Measurements from ENCODE around the gene GRB2. TPM values are rescaled to one million over a fixed set of nuclear protein-coding genes. Genes with fewer than 3 reads are reported as not detected.
"Not testable (repeated sequence)": the region's sequence is repeated elsewhere in the genome, so short reads cannot be mapped to it uniquely, and the experiment has no call there.

The GRB2 gene
- total and polyA plus RNA-seq, 7 donors: 39.5 to 71.6 (median 65.0) TPM

DNA sequence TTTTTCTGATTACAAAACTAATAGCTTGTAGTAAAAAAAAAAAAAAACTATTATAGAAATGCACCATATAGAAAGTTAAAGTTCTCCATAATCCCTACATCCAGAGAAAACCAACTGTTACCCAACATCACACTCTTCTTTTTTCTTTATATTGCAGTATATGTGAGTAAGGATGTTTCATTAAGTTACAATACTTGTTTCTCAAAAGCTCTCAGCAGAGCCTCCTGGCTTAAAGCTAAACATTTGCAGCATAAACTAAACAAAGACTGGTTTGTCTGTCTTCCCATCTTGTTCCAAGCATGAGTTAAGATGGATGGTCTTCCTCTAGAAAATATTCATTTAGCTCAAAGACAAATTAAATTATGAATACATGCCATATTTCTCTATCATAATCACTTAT is 25.2 kb downstream of the GRB2 start:
- Histone ChIP-seq H3K36me3 (ENCODE audit: insufficient read depth in 1 of 2, low read depth in 1 of 2) (peaks cover 0 to 2% of the 10 kb centered on the region in 2 donors), H3K4me3 (no peak overlapping the region), H3K27me3 (ENCODE audit: insufficient read depth in 3 of 3, low read length in 2 of 3) (no peaks in the 10 kb centered on the region), H3K27ac (no peak overlapping the region), H3K9me3 (no peaks in the 10 kb centered on the region), H3K4me1 (peaks cover 4% of the 10 kb centered on the region)
- intact Hi-C loops (cut with DNase I): no loop called here
- DNase-seq: no peak
- no peak for ATAC-seq
- TF ChIP-seq, protein P1, sequence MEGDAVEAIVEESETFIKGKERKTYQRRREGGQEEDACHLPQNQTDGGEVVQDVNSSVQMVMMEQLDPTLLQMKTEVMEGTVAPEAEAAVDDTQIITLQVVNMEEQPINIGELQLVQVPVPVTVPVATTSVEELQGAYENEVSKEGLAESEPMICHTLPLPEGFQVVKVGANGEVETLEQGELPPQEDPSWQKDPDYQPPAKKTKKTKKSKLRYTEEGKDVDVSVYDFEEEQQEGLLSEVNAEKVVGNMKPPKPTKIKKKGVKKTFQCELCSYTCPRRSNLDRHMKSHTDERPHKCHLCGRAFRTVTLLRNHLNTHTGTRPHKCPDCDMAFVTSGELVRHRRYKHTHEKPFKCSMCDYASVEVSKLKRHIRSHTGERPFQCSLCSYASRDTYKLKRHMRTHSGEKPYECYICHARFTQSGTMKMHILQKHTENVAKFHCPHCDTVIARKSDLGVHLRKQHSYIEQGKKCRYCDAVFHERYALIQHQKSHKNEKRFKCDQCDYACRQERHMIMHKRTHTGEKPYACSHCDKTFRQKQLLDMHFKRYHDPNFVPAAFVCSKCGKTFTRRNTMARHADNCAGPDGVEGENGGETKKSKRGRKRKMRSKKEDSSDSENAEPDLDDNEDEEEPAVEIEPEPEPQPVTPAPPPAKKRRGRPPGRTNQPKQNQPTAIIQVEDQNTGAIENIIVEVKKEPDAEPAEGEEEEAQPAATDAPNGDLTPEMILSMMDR (IDR thresholded peaks at IDR 0.05): no peak

DNA sequence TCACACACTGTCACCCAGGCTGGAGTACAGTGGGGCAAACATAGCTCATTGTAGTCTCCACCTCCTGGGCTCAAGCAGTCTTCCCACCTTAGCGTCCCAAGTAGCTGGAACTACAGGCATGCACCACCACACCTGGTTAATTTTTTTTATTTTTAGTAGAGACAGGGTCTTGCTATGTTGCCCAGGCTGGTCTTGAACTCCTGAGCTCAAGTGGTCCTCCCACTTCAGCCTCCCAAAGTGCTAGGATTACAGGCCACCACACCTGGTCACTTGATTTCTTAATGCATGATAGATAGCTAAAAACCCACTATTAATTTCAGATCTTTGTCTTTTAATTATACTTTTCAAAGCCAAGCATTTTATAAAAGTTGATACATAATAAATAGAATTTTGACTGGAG is 26.1 kb downstream of the GRB2 start:
- intact Hi-C loops (cut with DNase I); H3K4me3 ChIP-seq; H3K9me3 ChIP-seq; DNase-seq; H3K27me3 ChIP-seq (ENCODE audit: insufficient read depth in 3 of 3, low read length in 2 of 3); H3K27ac ChIP-seq; ATAC-seq; H3K4me1 ChIP-seq; H3K36me3 ChIP-seq (ENCODE audit: insufficient read depth in 1 of 2, low read depth in 1 of 2): not testable (repeated sequence)
- 88 to 94% (median 90%) methylated on average over 1 of the region's 1 CpG for WGBS, 3 donors

DNA sequence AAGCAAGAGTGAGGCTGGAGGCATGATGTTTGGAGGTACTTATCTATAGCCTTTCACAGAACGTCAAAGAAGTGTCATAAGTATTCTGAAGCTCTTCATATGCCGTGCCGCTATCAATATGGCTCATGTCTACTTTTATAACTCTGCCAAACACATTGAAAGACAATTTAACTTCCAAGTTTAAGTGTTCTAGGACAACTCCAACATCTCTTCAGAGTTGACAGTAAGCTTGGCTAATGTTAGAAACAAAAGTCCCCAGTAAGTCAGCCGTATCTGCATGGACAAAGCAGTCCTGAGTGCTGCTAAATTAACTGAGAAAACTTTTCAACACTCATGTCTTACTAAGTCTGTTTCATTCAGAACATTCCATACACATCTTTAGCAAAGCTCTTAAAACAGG is 32.2 kb downstream of the GRB2 start:
- H3K27ac ChIP-seq: no peak overlapping the region
- TF ChIP-seq, protein P1 (IDR thresholded peaks at IDR 0.05): no peak
- H3K36me3 ChIP-seq (ENCODE audit: insufficient read depth in 1 of 2, low read depth in 1 of 2): peaks cover 0 to 9% of the 10 kb centered on the region in 2 donors
- H3K4me3 ChIP-seq: no peak overlapping the region
- ATAC-seq (no peak), DNase-seq (no peak)
- no peaks in the 10 kb centered on the region for H3K27me3 ChIP-seq (ENCODE audit: insufficient read depth in 3 of 3, low read length in 2 of 3)
- intact Hi-C loops (cut with DNase I): no loop called here
- WGBS, 3 donors: 70 to 83% (median 82%) methylated on average over 4 of the region's 4 CpGs
- H3K9me3 ChIP-seq: no peaks in the 10 kb centered on the region
- H3K4me1 ChIP-seq: peaks cover 34% of the 10 kb centered on the region

DNA sequence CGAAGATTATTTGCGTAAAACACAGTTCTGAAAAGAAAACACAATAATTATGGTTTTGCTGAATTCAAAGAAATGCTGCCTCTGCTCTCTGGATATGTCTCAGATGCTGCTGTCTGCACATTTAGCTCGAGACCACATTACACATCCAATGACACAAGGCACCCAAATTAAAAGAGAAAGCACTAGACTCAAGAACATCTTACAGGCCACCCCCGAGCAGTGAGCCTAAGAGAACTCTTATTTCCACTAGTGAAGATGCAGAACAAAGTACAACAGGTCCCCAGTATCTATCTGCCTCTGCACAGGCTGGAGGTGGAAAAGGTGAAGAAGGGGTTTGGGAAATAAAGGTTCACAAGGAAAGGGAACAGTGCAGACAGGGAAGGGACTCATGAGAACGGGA is 33.5 kb downstream of the GRB2 start:
- ATAC-seq (no peak), DNase-seq (no peak)
- no peak overlapping the region for H3K27ac ChIP-seq
- intact Hi-C loops (cut with DNase I): loop anchor here in 1 of 2 donors (2.0 kb wide), 1 partner anchor 19 kb away; no protein-coding TSS in a partner anchor
- 82 to 90% (median 88%) methylated on average over 5 of the region's 5 CpGs for WGBS, 3 donors
- TF ChIP-seq, protein P1 (IDR thresholded peaks at IDR 0.05): no peak
- peaks cover 0 to 9% of the 10 kb centered on the region in 2 donors for H3K36me3 ChIP-seq (ENCODE audit: insufficient read depth in 1 of 2, low read depth in 1 of 2)
- H3K27me3 ChIP-seq (ENCODE audit: insufficient read depth in 3 of 3, low read length in 2 of 3): no peaks in the 10 kb centered on the region
- H3K4me3 ChIP-seq: no peak overlapping the region
- peaks cover 43% of the 10 kb centered on the region for H3K4me1 ChIP-seq
- no peaks in the 10 kb centered on the region for H3K9me3 ChIP-seq

DNA sequence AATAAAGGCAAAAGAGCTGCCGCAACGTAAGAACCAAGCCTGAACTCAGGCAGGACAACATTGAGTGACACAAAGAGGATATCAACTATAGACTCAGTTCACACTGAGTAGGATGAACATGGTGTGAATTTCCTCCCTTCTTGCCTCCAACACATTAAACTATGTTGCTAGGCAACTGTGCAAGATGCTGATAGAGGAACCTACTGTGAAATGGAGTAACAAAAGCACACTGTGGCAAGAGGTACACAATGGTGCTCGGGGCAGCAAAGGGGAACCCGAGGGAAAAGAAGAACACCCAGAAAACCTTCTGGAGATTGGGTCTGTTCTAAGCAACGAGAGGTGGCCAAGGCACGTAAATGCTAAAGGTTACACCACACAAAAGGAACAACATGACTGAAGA is 34.1 kb downstream of the GRB2 start:
- Histone ChIP-seq H3K9me3 (no peaks in the 10 kb centered on the region), H3K27ac (peak overlapping the region; percentile 67), H3K4me3 (no peak overlapping the region), H3K27me3 (ENCODE audit: insufficient read depth in 3 of 3, low read length in 2 of 3) (no peaks in the 10 kb centered on the region), H3K4me1 (peaks cover 49% of the 10 kb centered on the region), H3K36me3 (ENCODE audit: insufficient read depth in 1 of 2, low read depth in 1 of 2) (peaks cover 0 to 9% of the 10 kb centered on the region in 2 donors)
- ATAC-seq: no peak
- TF ChIP-seq, protein P1 (IDR thresholded peaks at IDR 0.05): no peak
- intact Hi-C loops (cut with DNase I): loop anchor here in 1 of 2 donors (2.0 kb wide), 1 partner anchor 19 kb away; no protein-coding TSS in a partner anchor
- 73 to 91% (median 85%) methylated on average over 6 of the region's 6 CpGs for WGBS, 3 donors
- no peak for DNase-seq
